CD4-positive, alpha-beta T cell treated with Interleukin-17A for 1 hour (primary cell): ENCODE measurements around the gene IGF1.
"Not testable (repeated sequence)": the region's sequence is repeated elsewhere in the genome, so short reads cannot be mapped to it uniquely, and the experiment has no call there.

ENCODE experiments used
- DNase-seq: peaks from one replicate; pipeline ENCODE4 v3.0.0-alpha.2; 2020

IGF1 gene

DNA sequence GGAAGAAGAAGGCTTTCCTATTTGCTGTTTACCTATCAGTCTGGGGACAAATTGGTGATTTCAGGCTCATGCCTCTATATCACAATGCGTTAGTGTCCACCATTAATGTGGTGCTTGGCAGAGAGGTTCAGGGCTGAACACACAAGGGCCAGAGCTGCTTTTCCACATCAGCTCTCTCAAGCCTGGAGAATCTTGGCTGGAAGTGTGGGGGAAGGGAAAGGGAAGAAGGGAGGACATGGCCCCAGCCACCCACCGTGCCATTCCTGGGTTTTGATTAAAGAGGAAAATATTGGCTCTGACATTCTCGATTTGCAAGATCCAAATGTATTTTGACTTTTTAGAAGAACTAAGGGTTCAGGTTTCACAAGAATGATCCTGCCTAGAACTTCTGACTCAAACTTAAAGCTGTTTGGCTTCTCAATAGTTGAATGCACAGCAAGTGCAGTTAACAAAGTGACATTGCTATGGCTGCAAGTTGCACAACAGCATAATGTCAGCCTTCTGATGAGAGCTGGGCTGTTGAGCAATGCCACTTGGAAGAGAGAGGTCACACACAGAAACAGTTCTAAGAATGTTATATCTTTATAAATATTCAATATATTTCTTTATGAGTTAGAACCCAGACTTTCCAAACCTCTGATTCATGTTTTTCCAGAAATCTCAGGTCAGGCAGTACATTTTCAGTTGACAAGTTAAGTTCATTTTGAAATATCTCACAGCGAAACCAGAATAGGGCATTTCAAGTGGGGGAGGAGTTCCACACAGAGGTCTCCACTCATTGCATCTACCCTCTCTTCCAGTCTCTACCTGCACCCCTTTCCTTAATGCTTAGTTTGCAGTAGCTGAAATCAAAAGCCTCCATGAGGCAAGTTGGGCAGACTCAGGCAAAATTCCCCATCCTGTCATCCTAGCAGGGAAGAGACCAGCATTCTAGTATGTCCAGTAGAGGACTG lies 25.3 kb downstream of the IGF1 start:
- DNase-seq = no peak

DNA sequence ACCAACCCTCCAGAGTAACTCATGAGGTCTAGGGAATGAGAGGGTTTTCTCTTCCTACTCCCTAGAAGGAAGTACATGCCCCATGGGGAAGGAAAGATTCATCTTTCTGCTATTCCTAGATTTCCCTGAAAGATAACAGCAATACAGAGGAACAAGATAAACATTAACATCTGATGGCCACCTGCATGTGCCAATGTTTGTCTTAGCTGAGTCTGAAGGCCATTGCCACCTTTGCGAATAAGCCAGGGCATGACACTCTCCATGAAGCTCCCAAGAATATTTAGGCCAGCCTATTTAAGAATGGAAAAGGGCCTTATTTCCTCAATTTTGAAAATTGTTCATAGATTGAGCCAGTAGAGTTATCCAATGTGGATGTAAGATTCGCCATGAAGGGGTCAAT lies 26.0 kb downstream of the IGF1 start:
- no peak for DNase-seq

GRCh38 chr12:102452605-102453004 lies 27.8 kb downstream of the IGF1 start:
- DNase-seq = no peak

DNA sequence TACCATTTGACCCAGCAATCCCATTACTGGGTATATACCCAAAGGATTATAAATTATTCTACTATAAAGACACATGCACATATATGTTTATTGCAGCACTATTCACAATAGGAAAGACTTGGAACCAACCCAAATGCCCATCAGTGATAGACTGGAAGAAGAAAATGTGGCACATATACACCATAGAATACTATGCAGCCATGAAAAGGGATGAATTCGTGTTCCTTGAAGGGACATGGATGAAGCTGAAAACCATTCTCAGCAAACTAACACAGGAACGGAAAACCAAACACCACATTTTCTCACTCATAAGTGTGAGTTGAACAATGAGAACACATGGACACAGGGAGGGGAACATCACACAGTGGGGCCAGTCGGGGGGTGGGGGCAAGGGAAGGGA lies 31.3 kb downstream of the IGF1 start:
- DNase-seq = not testable (repeated sequence)

- DNase-seq = not testable (repeated sequence)
These were observed 32.9 kb downstream of the IGF1 start for GRCh38 chr12:102447426-102447825.

DNA sequence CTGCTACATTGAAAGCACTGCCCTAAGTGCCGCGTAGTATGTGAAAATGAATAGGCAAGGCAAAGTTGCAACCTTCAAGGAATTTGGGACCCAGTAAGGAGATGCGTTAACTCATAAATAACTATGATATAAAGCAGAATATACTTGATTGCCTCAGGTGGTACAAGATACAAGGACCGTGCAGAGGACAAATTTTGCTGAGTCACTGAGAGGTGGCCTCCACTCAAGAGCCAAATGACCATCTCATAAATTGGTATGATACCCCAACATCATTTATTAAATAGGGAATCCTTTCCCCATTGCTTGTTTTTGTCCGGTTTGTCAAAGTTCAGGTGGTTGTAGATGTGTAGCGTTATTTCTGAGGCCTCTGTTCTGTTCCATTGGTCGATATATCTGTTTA lies 35.7 kb downstream of the IGF1 start:
- no peak for DNase-seq

DNA sequence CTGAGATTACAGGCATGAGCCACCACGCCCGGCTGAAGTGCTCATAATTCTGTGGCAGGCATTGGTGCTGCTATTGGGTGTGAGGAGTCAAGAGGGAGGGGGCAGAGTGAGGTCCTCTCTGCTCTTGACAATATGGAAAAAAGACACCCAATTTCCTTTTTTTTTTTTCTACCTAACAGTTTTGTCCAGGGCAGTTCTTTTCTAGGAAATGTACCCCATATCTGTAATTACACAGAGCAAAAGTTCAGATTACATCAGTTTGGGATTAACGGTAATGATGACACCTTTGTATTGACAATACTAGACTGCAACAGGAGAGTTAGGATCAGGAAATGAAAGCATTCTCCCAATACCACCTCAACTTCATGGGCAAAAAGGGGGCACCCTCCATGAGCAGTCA lies 36.3 kb downstream of the IGF1 start:
- DNase-seq = no peak

DNA sequence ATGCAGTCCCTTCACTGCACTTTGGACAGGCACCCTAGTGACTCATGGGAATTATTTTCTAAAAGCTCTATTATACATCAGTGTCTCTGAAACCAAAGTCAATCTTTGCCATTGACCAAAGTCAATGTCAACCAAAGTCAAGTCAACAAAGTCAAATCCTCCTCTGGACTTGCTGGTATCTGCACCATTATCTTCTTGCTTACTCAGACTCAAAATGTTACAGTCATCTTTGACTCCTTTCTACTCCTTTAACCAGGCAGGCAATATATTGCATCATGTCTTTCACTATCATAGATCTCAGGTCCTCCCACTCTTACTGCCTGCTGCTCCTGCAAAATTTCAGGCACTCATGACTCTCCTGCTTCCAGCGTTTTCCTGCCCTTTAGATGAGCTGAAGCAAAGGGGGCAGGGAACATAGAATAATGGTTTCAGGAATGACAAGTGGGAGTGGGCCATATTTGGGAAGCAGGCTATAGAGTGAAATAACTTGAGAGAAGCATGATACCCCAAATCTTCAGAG lies 39.2 kb downstream of the IGF1 start:
- DNase-seq = no peak

DNA sequence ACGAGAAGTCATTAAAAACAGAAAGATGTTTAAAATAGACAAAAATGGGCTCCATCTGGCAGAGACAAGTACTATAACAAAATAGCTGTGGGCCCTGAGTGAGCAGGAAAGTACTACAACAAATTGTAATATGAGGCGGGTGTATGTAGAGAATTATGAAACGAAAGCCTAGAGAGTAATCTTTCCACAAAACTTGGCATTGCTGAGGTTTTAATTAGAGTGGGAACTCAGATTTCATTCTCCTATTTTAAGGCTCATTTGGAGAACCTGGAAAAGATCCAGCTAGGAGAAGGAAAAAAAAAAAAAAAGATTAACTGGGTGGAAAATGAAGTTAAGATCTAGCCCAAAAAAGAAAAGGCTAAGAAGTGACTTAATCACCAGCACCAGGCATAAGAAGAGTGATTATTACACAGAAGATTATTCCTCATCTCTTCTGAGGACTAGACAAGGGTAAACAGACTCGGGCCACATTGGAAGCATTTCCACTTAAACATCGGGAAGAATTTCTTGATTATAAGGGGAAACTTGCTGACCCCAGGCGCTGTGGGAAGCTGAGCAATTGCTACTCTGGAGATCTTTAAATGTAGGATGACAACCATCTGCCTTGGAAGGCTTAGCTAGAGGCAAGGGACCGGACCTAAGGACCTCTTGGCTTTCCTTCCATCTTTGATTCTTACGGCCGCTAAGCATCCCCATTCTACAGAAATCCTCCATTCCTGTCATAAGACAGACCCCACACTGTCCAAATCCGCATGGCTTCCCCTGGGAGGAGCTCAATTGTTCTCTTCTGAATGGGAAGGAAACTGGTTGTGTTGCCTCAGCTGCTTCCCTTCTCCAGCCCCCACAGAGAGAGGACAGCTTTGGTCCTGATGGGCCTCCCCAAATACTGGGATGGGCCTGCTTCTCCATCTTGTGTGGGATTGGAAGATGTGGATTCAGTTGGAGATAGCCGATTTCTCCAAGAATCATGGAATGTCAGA lies 40.6 kb downstream of the IGF1 start:
- no peak for DNase-seq

GRCh38 chr12:102438827-102439210 lies 41.5 kb downstream of the IGF1 start:
- no peak for DNase-seq

- DNase-seq = no peak
These were observed 42.1 kb downstream of the IGF1 start for GRCh38 chr12:102438047-102438826.

DNA sequence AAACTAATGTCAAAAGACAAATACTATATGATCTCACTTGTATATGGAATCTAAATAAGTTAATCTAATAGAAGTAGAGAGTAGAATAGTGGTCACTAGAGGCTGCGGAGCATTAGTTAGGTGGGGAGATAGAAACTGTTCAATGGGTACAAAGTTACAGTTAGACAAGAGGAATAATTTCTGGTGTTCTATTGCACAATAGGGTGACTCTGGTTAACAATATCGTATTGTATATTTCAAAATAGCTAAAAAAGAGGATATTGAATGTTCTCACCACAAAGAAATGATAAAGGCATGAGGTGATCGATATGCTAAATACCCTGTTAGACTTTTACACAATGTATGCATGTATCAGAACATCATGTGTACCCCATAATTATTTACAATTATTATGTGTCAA lies 42.9 kb downstream of the IGF1 start:
- DNase-seq = no peak

- no peak for DNase-seq
These were observed 43.5 kb downstream of the IGF1 start for GRCh38 chr12:102436867-102437266.

DNA sequence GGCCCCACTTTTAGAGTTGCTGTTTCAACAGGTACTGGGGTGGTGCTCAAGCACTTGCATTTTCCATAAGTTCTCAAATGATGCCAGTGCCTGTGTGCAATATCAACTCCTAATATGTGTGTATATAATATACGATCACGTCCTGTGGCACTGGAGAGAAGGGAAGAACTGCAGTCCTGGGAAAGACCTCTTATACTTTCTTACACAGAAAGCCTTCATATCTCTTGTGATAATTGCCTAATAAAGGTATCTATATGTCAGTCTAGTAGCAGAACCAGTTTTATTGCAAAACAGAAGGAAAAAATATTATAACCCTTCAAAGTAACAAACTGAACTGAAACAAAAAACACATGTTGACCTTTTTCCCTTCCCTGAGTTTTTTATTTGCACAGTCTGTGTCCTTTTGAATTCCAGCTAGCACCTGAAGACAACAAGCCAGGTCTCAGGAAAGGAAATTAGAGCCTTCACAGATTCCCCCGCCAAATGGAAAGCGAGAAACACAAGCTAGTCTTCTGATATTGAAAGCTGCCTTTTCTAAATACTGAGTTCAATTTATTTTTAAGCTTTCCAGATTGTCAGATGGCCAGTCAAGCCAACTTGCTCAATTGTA lies 44.4 kb downstream of the IGF1 start:
- DNase-seq = no peak

GRCh38 chr12:102433304-102433703 lies 47.1 kb downstream of the IGF1 start:
- DNase-seq = no peak

GRCh38 chr12:102430661-102431060 lies 49.7 kb downstream of the IGF1 start:
- DNase-seq = no peak

DNA sequence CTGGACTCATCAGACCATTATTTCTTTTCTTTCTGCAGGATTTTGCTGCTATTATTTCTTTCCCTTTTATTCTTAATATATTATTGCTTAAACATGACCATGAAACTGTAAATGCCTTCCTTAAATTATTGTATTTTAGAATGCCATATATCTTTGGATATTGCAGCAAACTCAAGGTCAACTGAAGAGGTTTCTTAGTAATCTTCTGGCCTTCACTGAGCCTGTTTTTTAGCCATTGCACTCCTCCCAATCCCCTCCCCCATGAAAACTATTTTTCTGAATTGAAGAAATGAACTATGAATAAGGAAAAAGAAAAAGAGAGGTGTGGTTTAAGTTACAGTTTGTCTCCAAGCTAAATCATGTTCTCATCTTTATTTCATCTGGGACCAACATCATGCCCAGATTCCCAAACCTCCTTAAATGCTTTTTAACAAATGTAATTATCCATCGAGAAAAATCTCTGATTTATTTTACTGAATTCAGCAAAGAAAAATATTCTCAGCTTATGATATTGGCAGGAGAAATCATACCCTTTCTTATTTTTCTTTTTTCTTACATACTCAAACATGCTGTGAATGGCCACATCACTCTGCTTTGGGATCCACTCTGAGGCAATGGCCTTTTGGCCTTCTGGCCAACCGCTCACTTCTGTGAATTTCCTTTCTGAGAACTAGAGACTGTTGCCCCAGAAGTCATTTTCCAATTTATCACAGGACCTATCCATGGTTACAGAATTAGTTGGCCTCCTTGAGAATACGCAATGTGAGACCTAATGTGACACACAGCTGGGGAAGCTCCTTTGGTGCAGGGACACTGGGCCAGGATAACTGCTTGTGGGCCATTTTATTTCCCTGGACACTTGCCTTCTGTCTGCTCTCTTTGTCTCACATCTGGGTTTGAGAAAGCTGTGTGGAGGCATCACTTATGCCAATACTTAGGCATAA lies 50.9 kb downstream of the IGF1 start:
- DNase-seq = no peak

- no peak for DNase-seq
These were observed 52.8 kb downstream of the IGF1 start for GRCh38 chr12:102427543-102427941.

DNA sequence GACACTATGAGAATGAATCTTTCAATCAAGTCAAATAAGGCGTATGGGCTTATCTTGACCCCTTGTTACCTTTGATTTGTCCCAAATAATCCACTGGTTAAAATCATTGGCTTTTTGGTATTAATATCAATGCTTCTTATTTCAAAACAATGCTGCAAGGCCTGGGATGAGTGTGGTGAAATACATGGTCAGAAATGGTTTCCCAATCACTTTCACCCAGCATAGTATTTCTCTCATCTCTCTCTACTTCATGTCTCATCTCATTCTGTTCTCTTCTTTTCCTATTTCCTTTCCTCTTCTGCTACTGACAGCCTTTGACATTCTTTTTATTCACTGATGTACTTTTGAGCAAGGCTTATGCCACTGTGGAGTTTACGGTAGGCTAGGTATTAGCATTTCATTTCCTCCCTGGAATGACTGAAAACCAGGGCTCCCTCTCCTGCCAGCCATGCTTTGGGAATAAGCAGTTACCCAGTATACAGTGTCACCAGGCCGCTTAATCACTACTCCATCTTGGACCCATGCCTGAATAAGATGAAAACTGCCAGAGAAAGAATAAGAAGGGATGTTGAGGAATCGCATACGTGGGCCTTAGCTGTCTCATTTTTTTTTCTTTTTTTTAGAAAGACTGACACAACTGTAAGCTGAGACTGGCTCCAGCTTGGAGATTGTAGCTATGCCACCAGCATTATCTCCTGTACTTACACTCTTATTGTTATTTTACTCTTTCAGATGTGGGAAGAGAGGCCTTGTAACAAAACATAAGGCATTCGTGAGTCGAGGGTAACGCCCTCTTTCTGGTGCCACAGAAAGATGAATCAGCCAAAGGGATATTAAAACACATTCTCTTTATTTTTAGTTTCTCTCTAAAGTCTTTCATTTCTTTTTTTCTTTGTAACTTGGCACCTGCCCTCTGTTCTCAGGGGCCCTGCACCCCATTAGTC lies 53.5 kb downstream of the IGF1 start:
- no peak for DNase-seq
